Breast epithelium (tissue), 3 donors: ENCODE results near the gene GRHL3.

Source experiments
- POLR2AphosphoS5 ChIP-seq, 3 donors: sonication (generic); formaldehyde crosslinking; IDR thresholded peaks; one replicate each; pipeline ENCODE4 v1.6.1; 2017; ENCODE audit warnings: antibody characterized with exemption in 3 of 3
- TF ChIP-seq, protein P1 (sequence below), 3 donors: fragments of 450-650 bp; IDR thresholded peaks; one replicate each; pipeline ENCODE4 v1.5.1; 2016 to 2017; ENCODE audit warnings: antibody characterized with exemption in 3 of 3, mild to moderate bottlenecking in 3 of 3, moderate library complexity in 3 of 3

DNA sequence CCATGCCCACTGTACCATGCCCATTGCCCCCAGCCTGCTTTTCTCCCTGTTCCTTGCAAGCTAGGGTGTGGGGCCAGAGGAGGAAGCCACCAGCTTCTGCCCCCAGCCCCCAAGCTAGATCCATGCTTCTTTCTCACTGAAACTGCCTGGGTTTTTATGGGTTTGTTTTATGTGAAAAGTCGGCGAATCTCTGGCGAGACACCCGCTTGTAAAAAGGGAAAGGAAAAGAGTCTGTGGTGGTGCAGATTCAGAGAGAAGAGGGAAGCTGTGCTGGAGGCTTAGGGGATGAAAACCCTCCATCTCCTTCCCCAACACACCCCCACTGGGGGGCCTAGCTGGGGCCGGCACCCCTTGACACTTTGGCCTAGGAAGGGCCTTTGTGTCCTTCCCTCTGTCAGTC is 26.2 kb downstream of the GRHL3 start:
- TF ChIP-seq, protein P1, sequence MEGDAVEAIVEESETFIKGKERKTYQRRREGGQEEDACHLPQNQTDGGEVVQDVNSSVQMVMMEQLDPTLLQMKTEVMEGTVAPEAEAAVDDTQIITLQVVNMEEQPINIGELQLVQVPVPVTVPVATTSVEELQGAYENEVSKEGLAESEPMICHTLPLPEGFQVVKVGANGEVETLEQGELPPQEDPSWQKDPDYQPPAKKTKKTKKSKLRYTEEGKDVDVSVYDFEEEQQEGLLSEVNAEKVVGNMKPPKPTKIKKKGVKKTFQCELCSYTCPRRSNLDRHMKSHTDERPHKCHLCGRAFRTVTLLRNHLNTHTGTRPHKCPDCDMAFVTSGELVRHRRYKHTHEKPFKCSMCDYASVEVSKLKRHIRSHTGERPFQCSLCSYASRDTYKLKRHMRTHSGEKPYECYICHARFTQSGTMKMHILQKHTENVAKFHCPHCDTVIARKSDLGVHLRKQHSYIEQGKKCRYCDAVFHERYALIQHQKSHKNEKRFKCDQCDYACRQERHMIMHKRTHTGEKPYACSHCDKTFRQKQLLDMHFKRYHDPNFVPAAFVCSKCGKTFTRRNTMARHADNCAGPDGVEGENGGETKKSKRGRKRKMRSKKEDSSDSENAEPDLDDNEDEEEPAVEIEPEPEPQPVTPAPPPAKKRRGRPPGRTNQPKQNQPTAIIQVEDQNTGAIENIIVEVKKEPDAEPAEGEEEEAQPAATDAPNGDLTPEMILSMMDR (IDR thresholded peaks at IDR 0.05): no peak
- no peak for TF ChIP-seq POLR2AphosphoS5 (IDR thresholded peaks at IDR 0.05)
